ENCODE results near the gene ANAPC1.
"Not testable (repeated sequence)": the region's sequence is repeated elsewhere in the genome, so short reads cannot be mapped to it uniquely, and the experiment has no call there.

Gene ANAPC1

GRCh38 chr2:111812970-111813622, 70.9 kb downstream of the ANAPC1 start:
- not testable (repeated sequence) for DNase-seq (ENCODE audit: low read depth)

- DNase-seq (ENCODE audit: low read depth): not testable (repeated sequence)
Observed at GRCh38 chr2:111790633-111791032, 93.4 kb downstream of the ANAPC1 start.

DNA sequence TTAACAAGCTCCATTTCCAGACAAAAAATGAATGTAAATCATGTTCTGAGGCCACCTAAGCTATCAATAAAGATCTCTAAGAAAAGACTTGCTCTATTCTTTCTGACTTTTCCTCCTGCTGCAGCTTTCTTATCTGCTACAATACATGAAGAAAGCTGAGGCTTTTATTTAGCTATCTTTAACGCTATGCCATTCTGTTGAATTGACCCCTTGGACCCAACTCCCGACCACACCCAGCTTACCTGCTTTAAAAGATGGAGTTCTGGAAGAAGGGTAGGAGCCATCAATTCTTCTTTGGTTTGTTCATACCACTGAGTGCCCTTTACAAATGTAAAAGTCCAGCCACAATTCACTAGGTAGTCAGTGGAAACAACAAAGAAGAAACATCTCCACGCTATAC, 99.9 kb downstream of the ANAPC1 start:
- DNase-seq (ENCODE audit: low read depth): not testable (repeated sequence)

DNA sequence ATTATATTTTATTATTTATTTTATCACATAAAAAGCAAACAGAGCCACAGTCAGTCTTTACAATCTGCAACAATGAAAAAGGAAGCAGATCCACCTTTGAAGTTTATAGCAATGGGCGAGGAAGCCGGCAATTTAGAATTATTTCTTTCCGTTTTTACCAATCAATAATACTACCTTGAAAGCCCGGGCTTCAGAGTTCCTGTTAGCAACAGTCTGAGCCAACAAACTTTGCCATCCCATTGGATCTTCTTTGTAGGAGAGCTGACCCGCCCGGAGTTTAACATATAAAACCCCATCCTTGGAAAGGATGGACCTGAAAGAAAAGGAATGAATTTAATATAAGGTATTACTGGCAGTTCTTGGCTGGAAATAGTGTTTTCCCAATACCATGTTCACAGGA, 101.8 kb downstream of the ANAPC1 start:
- DNase-seq (ENCODE audit: low read depth): not testable (repeated sequence)

DNA sequence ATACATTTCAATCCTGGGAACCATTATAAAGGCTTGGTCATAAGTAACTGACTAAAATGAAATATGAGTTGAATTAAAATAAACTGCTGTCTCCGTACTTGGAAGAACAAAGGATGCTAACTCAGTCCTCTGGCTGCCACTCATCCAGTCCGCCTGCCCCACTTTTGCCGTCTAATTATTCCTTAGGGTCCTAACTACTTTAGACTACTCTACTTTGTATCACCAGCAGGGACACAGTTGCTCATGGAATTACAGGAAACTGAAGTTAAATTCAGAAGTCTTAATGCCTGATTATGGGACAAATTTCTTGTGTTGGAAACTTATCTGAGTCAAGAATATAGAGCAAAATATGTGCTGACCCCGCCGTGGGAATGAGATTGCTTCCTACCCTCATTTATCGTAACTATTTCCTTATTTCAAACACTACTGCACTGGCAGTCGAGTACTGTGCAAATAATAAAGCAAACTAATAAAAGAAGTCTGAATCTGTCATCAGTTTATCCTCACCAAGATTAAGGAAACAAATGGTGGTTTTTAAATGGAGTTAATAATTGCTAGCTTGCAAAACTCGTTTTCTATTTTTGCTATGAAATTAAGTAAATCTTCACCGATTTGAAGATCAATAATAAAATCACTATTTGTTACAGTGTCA, 102.4 kb downstream of the ANAPC1 start:
- not testable (repeated sequence) for DNase-seq (ENCODE audit: low read depth)

DNA sequence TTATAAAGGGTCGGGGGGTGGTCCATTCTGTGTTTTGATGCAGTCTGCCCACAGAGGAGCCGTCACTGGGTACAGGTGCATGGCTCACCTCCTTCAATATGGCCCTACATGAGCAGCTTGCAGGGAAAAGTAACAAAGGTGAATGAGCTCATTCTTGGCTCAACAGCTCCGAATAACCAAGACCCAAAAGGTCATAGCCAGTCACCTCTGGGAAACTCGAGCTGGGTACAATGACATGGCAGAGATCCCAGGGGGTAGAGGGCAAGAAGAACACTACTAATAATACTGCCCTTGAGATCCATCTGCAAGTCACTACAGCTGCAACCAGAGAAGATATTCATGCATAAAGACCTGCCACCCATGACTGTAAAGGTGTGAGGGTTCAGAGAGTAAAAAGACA, 106.8 kb downstream of the ANAPC1 start:
- not testable (repeated sequence) for DNase-seq (ENCODE audit: low read depth)

DNA sequence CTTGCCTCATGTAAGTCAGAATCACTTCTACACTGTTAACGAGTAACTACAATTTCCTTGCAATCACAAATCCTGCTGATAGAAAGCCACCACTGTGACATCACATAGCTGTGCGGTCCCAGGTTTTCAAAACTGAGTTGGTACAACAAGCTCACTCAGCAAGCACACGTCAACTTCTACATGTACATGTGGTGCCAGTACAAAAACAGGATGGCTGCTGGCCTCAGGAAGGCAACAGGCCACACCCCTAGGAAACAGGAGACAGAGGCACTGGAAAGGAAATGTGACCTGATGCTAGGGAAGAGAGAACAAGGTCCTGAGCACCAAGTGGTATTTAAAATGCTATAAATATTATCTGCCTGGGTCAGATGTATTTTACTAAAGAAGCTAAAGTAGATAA, 107.7 kb downstream of the ANAPC1 start:
- DNase-seq (ENCODE audit: low read depth): not testable (repeated sequence)

DNA sequence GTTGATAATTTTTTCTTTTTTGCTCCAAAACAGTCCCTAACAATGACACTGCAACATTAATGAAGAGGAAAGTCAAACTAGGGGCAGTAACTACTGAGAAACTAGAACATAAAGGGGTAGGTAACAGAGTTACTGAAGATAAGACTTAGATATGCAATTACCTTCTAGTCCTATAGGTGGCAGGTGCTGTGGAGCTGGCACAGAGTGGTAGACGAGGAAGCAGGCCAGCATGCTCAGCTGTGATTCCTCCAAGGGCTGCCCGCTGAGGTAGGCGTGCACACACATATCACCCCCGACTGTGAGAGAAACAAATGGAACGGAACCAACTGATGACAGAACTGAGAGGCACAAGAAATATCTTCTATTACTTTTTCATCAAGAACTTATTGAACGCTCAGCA, 111.8 kb downstream of the ANAPC1 start:
- not testable (repeated sequence) for DNase-seq (ENCODE audit: low read depth)

- DNase-seq (ENCODE audit: low read depth): not testable (repeated sequence)
Observed at GRCh38 chr2:111770916-111771658, 112.9 kb downstream of the ANAPC1 start.

GRCh38 chr2:111768266-111769190, 115.5 kb downstream of the ANAPC1 start:
- peak; percentile 3 for DNase-seq (ENCODE audit: low read depth)

GRCh38 chr2:111767087-111767486, 116.9 kb downstream of the ANAPC1 start:
- DNase-seq (ENCODE audit: low read depth): not testable (repeated sequence)

- DNase-seq (ENCODE audit: low read depth): not testable (repeated sequence)
Observed at GRCh38 chr2:111766295-111766694, 117.7 kb downstream of the ANAPC1 start.

GRCh38 chr2:111764151-111764550, 119.8 kb downstream of the ANAPC1 start:
- DNase-seq (ENCODE audit: low read depth): not testable (repeated sequence)

- DNase-seq (ENCODE audit: low read depth): not testable (repeated sequence)
Observed at GRCh38 chr2:111760697-111761284, 123.2 kb downstream of the ANAPC1 start.

DNA sequence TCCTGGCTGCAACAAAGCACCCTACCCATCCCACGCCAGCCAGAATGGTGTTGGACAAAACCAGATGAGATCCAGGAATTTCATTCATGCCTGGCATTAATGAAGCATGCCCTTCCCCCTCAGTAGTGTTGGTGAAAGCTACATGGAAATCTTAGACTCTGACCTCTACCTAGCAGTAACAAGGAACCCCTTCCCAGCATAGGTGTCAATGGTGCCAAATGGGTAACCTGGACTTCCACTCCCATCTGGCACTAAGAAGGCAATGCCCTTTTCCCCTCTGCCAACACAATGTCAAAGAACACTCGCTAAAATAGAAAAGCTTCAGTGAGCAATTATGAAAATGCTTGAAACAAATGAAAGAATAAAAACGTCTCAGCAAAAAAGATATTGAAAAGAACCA, 131.5 kb downstream of the ANAPC1 start:
- DNase-seq (ENCODE audit: low read depth): not testable (repeated sequence)

DNA sequence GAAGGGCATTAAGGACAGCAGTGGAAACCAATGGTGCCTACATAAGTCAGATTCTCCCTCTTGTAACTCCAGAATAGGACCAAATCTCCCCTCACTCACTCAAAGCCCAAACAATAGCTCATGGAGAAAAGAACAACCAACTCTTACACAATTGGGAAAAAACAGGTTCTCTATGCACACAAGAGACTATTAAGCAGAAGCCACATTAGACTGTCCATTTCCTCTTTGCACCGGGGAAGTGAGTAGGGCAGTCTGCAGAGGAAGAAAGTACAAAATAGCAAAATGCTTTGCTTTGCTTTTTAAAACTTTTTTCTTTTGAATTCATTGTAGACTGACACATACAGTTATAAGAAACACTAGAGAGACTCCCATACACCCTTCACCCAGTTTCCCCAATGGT, 133.4 kb downstream of the ANAPC1 start:
- not testable (repeated sequence) for DNase-seq (ENCODE audit: low read depth)

DNA sequence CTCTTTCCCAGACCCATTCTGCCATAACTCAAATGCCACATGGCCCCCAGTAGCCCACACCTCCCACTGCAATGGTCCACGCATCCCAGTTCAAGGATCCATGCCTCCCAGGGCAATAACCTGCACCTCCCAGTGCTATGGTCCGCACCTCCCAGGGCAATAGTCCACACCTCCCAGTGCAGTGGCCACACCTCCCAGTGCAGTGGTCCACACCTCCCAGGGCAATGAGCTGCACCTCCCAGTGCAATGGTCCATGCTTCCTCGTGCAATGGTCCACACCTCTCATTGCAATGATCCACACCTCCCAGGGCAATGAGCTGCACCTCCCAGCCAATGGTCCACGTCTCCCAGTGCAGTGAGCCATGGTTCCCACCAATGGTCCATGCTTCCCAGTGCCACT, 135.6 kb downstream of the ANAPC1 start:
- DNase-seq (ENCODE audit: low read depth): not testable (repeated sequence)

GRCh38 chr2:111747410-111748115, 136.4 kb downstream of the ANAPC1 start:
- DNase-seq (ENCODE audit: low read depth): not testable (repeated sequence)

DNA sequence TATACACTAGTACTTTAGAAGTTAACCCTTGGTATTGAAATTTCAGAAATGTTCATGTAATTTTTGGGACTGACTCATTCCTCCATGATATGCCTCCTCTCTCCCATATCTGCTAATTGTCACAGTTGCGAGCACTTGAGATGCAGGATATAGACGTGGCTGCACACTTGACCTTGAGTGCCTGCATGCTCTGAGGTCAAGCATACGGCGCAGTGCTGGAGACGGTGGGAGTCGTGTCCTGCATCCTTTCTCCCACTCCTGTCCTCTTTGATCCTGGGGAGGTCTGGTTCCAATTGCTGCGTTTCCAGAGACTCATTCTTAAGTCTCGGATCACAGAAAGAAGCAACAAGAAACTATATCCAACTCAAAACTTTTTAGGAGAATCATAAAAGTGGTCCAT, 139.2 kb downstream of the ANAPC1 start:
- not testable (repeated sequence) for DNase-seq (ENCODE audit: low read depth)

- DNase-seq (ENCODE audit: low read depth): not testable (repeated sequence)
Observed at GRCh38 chr2:111741517-111741916, 142.5 kb downstream of the ANAPC1 start.

Data from CMK (cell line).